Effector memory CD4-positive, alpha-beta T cell (primary cell): ENCODE measurements around the gene ITPR3.

Experiments
- DNase-seq, 3 donors: peaks; one replicate each; pipeline ENCODE4 v3.0.0-alpha.2; 2020
- H3K27ac ChIP-seq: 2 replicates; pipeline ENCODE4 v1.7.0; 2013; ENCODE audit warnings: mild to moderate bottlenecking, low read length, moderate library complexity; ENCODE audit not compliant: insufficient read depth, poor library complexity, severe bottlenecking
- H3K27me3 ChIP-seq: replicated peaks from 2 replicates; pipeline ENCODE4 v1.7.0; 2013; ENCODE audit warnings: mild to moderate bottlenecking, low read length; ENCODE audit not compliant: insufficient read depth, control insufficient read depth, poor library complexity, severe bottlenecking
- H3K36me3 ChIP-seq: 2 replicates; pipeline ENCODE4 v1.7.0; 2013; ENCODE audit warnings: mild to moderate bottlenecking, low read length, moderate library complexity; ENCODE audit not compliant: control insufficient read depth, insufficient read depth
- H3K4me1 ChIP-seq: 2 replicates; pipeline ENCODE4 v1.7.0; 2013; ENCODE audit warnings: low read length, mild to moderate bottlenecking; ENCODE audit not compliant: control insufficient read depth, insufficient read depth, poor library complexity, severe bottlenecking
- H3K4me3 ChIP-seq: 2 replicates; pipeline ENCODE4 v1.7.0; 2013; ENCODE audit warnings: low read length, low read depth, mild to moderate bottlenecking; ENCODE audit not compliant: insufficient read depth, poor library complexity, severe bottlenecking
- H3K9me3 ChIP-seq: 2 replicates; pipeline ENCODE4 v1.7.0; 2013; ENCODE audit warnings: mild to moderate bottlenecking, low read length, moderate library complexity; ENCODE audit not compliant: control insufficient read depth

Gene ITPR3

DNA sequence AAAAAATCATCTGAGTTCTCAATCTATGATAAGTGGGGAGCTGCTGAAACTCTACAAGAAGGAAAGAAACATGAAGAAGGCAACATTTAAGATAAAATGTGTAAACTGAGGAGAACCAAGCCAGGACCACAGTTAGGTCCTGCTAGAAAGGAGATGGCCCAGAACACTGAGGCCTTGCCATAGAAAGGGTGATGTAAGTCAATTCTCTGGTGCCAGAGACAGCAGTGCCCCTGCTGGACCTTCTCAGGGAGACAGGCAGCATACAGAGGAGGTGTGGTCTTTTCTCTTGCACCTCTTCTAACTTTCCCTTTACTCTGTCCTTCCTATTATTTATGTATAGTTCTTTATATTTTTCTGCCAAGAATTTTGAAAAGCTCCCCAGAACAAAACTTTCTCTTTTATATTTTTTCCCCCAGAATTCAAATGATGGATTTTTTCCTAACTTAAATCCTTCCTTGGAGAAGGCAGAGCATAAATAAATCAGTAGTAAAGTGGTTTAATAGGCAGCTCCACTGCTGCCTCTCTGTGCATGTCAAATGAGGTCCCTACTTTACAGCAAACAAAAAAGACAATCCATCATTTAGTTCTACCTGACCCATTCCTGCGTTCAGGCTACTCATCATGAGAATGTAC, 81.3 kb downstream of the ITPR3 start:
- H3K27ac ChIP-seq = no peak overlapping the region
- no peaks in the 10 kb centered on the region for H3K36me3 ChIP-seq
- H3K4me3 ChIP-seq = no peak overlapping the region
- H3K9me3 ChIP-seq = no peaks in the 10 kb centered on the region
- DNase-seq = no peak
- no peaks in the 10 kb centered on the region for H3K27me3 ChIP-seq
- H3K4me1 ChIP-seq = peaks cover 11% of the 10 kb centered on the region

DNA sequence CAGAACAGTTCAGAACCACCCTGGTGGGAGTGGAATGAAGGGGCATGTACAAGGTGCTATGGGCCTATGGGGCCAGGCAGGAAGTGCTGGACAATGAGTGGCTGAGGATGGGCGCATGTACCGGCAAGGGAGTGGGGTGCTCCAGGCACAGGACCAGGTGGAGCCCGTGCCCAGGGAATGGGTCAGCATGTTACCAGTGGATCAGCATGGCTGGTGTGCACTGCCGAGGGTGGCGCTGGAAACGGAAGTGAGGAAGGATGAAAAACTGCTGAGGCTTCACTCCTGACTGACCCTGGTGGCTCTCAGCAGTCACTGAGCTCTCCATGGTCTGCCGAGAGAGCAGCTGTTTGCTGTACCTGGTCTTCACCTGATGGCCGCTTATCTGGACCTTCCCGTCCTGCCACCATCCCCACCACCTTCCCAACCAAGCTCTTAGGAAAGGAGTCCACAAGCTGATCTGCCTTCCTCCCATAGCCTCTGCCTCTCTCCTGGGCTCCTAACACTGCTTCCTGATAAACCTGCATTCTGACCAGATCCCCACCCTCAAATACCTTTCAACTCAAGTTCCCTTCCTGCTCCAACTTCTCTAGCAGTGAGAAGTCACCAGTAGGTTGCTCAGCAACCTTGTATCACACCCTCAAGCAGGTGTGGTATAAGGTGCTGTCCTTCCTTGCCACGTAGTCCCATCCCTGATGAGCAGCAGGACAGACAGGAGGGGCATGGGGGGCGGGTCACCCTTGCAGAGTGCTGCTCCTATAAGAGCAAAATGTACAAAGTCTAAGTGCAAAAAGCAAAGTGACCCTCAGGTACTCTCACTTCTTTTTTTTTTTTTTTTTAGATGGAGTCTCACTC, 83.3 kb downstream of the ITPR3 start:
- no peaks in the 10 kb centered on the region for H3K9me3 ChIP-seq

DNA sequence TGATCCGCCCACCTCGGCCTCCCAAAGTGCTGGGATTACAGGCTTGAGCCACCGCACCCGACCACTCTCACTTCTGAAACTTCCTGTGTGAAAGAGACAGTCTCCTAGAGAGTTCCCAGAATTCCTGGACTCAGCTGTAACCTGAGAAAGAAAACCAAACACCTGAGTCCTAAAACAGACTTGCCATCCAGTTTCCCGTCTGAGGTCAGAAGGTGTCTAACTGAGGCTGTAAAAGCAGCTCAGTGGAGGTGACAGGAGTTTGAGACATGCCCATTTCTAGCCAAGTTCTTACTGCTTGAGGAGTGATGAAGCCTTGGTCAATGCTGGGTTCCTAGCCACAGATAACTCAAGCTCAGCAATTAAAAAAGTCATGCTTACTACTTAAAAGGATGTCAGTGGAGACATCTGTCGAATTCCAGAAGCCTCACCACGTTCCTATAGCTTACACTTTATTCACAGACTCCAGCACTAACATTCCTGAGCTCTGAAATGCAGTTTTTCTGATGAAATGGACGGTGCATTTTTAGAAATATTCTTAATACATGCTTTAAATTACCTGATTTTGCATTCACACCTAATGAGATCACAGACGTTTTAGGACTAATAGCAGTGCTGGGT, 84.3 kb downstream of the ITPR3 start:
- H3K27me3 ChIP-seq = no peaks in the 10 kb centered on the region
- H3K4me3 ChIP-seq = no peak overlapping the region
- peaks cover 8% of the 10 kb centered on the region for H3K4me1 ChIP-seq
- no peak overlapping the region for H3K27ac ChIP-seq
- H3K9me3 ChIP-seq = no peaks in the 10 kb centered on the region
- H3K36me3 ChIP-seq = no peaks in the 10 kb centered on the region
- DNase-seq = no peak

More for the DNA sequence above, 83.3 kb downstream of the ITPR3 start:
- no peak overlapping the region for H3K27ac ChIP-seq
- H3K4me3 ChIP-seq = no peak overlapping the region
- H3K27me3 ChIP-seq = no peaks in the 10 kb centered on the region
- H3K4me1 ChIP-seq = peaks cover 7% of the 10 kb centered on the region
- no peaks in the 10 kb centered on the region for H3K36me3 ChIP-seq
- DNase-seq = no peak

DNA sequence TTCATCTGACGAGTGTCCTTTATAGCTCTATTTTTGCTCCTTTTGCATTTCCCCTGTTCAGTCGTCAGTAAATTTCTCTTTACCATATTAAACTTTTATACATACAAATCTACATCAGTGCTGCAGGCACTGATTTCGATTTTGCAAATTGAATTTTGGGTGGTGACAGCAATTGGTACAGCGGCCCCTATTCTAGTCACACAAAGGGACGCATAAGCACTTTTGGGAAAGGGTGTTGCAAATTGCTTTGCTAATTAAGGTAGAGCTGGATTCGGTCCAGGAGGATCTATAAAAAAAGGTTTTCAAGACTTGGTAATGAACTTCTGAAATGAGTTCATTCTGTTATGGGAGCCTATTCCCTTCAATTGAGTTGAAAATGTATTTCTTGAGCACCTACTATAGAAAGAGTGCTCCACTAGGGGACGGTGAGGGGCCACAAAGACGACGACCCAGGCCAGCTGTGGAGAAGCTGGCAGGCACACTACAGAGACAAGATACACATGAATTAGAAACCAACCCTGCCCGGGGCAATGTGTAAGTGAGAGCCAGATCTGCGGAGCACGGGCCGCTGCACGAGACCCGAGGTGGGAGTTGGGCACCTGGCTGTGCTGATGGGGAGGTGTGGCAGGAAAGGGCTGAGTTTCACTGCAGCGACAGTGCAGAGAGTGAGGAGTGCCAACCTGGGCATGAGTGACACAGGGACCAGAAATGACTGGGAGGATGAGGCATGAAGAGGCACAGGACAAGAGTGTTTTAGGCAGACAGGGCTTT, 85.0 kb downstream of the ITPR3 start:
- H3K4me1 ChIP-seq = peaks cover 13% of the 10 kb centered on the region
- no peaks in the 10 kb centered on the region for H3K27me3 ChIP-seq
- no peak overlapping the region for H3K27ac ChIP-seq
- H3K4me3 ChIP-seq = no peak overlapping the region
- H3K9me3 ChIP-seq = no peaks in the 10 kb centered on the region
- H3K36me3 ChIP-seq = no peaks in the 10 kb centered on the region
- no peak for DNase-seq

DNA sequence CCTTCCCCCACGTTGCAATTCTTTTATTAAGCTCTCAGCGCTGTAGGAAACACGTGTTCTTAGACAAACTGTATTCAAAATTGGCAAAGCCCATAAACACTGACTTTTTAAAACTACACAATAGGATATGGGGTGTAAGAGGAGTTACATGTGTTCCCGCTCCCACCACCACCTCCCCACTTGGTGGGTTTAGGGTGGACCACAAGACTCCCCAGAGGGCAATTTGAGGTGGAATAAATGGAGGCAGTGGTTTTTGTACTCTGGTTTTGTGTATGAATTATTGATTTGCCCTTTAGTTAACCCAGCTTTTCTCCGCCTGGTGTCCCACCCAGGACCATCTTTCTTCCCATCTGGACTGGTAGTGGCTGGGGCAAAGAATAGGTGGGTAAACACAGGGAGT, 86.6 kb downstream of the ITPR3 start:
- Histone ChIP-seq H3K4me3 (no peak overlapping the region), H3K9me3 (no peaks in the 10 kb centered on the region), H3K27me3 (no peaks in the 10 kb centered on the region), H3K36me3 (no peaks in the 10 kb centered on the region), H3K4me1 (peaks cover 16% of the 10 kb centered on the region), H3K27ac (no peak overlapping the region)
- DNase-seq = no peak

DNA sequence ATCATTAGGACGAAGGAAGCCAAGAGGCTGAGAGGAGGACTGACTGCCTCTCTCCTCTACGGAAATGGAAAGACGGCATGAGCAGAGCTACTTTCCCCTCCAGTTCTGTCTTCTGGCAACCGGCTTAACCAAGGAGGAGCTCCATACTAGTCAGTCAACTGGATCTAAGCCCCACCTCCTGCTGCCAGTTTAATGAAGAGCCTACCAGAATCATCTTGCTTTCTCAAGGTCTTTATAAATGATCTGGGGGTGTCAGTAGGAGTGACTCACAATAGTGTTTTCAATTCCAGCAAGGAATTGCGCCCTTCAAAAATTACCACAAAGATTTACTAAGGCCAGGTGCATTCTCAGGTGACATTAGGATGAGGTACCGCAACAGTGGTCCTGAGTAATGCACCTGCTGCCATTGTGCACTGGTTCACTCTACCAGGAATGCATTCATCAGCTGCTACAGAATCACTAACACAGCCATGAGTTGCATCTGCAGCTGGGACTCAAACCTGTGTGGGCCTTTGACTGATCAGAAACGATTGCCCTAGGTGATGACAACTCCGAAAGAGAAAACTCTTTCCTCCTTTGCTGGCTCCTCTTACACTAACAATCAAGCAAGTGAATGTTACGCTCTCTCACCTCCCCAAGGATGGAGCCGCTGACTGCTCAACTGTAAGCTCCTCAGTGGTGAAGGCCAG, 87.5 kb downstream of the ITPR3 start:
- H3K27me3 ChIP-seq = no peaks in the 10 kb centered on the region

DNA sequence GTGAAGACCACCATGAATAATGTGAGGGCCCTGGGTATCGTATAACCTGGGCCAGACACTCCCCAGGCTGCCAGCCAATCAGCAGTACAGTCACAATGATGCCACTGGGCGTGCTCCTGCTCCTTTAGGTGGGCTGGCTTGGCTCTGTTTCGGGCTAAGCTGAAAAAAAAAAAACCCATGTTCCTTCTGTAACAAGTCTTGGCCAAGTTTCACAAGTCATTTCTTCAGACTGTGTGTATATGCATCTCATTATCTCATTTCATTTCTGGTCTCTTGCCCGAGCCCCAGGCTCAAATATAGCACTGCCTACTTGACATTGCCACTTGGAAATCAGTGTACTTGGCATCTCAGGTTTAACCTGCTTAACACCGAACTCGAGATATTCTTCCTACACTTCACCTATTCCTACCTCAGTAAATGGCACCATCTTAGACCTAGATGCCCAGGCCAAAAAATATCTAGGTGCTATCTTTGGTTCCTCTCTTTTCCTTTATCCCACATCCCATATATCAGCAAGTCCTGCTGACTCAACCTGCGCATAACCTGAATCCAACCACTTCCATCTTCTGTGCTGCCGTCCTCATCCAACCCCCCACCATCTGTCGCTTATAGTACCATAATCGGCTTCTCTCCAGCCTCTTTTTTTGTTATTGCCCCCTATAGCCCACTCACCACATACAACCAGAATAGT, 88.6 kb downstream of the ITPR3 start:
- Histone ChIP-seq H3K27ac (no peak overlapping the region), H3K36me3 (no peaks in the 10 kb centered on the region), H3K4me3 (no peak overlapping the region), H3K4me1 (peaks cover 16% of the 10 kb centered on the region), H3K27me3 (no peaks in the 10 kb centered on the region), H3K9me3 (no peaks in the 10 kb centered on the region)
- no peak for DNase-seq

More for the DNA sequence above, 87.5 kb downstream of the ITPR3 start:
- H3K4me3 ChIP-seq = no peak overlapping the region
- no peaks in the 10 kb centered on the region for H3K9me3 ChIP-seq
- no peak overlapping the region for H3K27ac ChIP-seq
- peaks cover 16% of the 10 kb centered on the region for H3K4me1 ChIP-seq
- no peaks in the 10 kb centered on the region for H3K36me3 ChIP-seq
- no peak for DNase-seq

DNA sequence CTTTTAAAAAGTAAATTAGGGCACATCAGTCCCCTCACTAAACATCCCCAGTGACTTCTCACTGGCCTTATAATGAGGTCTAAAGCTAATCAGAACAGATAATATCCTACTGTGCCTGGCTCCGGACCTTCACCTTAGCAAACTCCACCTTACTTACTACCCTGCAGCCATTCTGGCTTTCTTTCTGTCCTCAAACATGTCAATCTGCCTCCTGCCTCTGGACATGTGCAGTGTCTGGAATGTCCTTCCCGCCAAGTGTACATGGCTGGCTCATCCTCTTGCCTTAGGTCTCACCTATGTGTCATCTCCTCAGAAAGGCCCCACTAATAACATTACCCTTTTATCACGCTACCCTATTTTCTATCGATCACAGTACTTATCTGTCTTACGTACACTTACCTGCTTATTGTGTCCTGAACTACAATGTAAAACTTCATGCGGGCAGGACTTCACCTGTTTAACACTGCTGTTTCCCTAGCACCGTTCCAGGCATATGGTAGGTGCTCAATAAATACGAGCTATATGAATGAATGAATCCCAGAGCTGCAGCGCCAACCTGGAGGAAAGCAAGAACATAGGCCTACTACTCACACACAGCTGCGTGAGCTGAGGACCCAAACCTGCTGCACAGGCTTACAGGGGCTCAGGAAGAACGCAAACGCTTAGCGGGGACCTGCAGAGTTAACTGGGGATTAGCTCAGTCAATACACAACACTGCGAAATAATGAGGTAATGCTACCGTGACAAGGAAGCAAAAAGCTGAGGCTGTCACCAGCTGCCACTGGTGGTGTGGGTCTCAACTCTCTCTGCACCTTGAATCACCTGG, 89.4 kb downstream of the ITPR3 start:
- H3K4me1 ChIP-seq = peaks cover 16% of the 10 kb centered on the region
- H3K27ac ChIP-seq = peak overlapping the region; percentile 95
- no peaks in the 10 kb centered on the region for H3K27me3 ChIP-seq
- peak overlapping the region; percentile 95 for H3K4me3 ChIP-seq
- H3K9me3 ChIP-seq = no peaks in the 10 kb centered on the region
- DNase-seq = no peak
- H3K36me3 ChIP-seq = no peaks in the 10 kb centered on the region
